Smooth muscle cell (in vitro differentiated cells): ENCODE measurements around the gene ACOXL. TPM values are rescaled to one million over a fixed set of nuclear protein-coding genes. Genes with fewer than 3 reads are reported as not detected.

Source experiments
- DNase-seq: peaks from one replicate; lab custom pipeline; 2025; ENCODE audit not compliant: unreplicated experiment; lab: John Stamatoyannopoulos, UW
- H2AFZ ChIP-seq: fragments of 200-600 bp; sonication (generic); 2 replicates; pipeline ENCODE4 v1.6.0; 2016; ENCODE audit warnings: antibody characterized with exemption, low read depth, mild to moderate bottlenecking
- H3F3A ChIP-seq: fragments of 200-600 bp; sonication (generic); 2 replicates; pipeline ENCODE4 v1.6.0; 2017; ENCODE audit warnings: antibody characterized with exemption, low read depth
- H3K27ac ChIP-seq: fragments of 200-600 bp; sonication (generic); 2 replicates; pipeline ENCODE4 v1.5.1; 2016; ENCODE audit warnings: low read depth, mild to moderate bottlenecking
- H3K27me3 ChIP-seq: fragments of 200-600 bp; sonication (generic); 2 replicates; pipeline ENCODE4 v1.6.1; 2016; ENCODE audit warnings: low read depth, mild to moderate bottlenecking
- H3K36me3 ChIP-seq: fragments of 200-600 bp; sonication (generic); 2 replicates; pipeline ENCODE4 v1.5.1; 2016; ENCODE audit warnings: low read depth
- H3K4me1 ChIP-seq: fragments of 200-600 bp; sonication (generic); 2 replicates; pipeline ENCODE4 v1.5.1; 2016; ENCODE audit warnings: low read depth
- H3K4me2 ChIP-seq: fragments of 200-600 bp; sonication (generic); 2 replicates; pipeline ENCODE4 v1.6.0; 2016; ENCODE audit warnings: mild to moderate bottlenecking
- H3K4me3 ChIP-seq: fragments of 200-600 bp; sonication (generic); 2 replicates; pipeline ENCODE4 v1.5.1; 2016; ENCODE audit warnings: mild to moderate bottlenecking
- H3K79me2 ChIP-seq: fragments of 200-600 bp; sonication (generic); 2 replicates; pipeline ENCODE4 v1.6.0; 2016; ENCODE audit warnings: low read depth, mild to moderate bottlenecking
- H3K9ac ChIP-seq: fragments of 200-600 bp; sonication (generic); 2 replicates; pipeline ENCODE4 v1.6.0; 2016; ENCODE audit warnings: low read depth
- H3K9me3 ChIP-seq: fragments of 200-600 bp; sonication (generic); replicated peaks from 2 replicates; pipeline ENCODE4 v1.5.1; 2016; ENCODE audit warnings: low read depth
- H4K20me1 ChIP-seq: fragments of 200-600 bp; sonication (generic); 2 replicates; pipeline ENCODE4 v1.6.0; 2016; ENCODE audit warnings: low read depth
- WGBS: methylation state at CpG from one replicate; pipeline ENCODE4 v1.1.7; 2016; ENCODE audit warnings: low lambda C conversion rate; 5-methylcytosine and 5-hydroxymethylcytosine counted together
- polyA plus RNA-seq: library from polyadenylated mRNA; unstranded; fragments of >200 nt; fragmentation: Nextera tagmentation; extraction: Ambion mirVana; gene quantifications from 2 replicates; pipeline ENCODE4 v1.2.1, GENCODE V29; 2016
- total RNA-seq: library from RNA; depleted of rRNA; stranded (reverse); fragments of >200 nt; gene quantifications from 2 replicates; pipeline ENCODE4 v1.2.3, GENCODE V29; 2014
- TF ChIP-seq, protein P1 (sequence below): fragments of 200-600 bp; sonication (generic); IDR thresholded peaks from 2 replicates; pipeline ENCODE4 v1.5.1; 2017; ENCODE audit warnings: borderline replicate concordance, mild to moderate bottlenecking, antibody characterized with exemption; ENCODE audit not compliant: insufficient read depth, poor library complexity, severe bottlenecking

The ACOXL gene
- total and polyA plus RNA-seq, 2 experiments from 2014 or later = not detected

DNA sequence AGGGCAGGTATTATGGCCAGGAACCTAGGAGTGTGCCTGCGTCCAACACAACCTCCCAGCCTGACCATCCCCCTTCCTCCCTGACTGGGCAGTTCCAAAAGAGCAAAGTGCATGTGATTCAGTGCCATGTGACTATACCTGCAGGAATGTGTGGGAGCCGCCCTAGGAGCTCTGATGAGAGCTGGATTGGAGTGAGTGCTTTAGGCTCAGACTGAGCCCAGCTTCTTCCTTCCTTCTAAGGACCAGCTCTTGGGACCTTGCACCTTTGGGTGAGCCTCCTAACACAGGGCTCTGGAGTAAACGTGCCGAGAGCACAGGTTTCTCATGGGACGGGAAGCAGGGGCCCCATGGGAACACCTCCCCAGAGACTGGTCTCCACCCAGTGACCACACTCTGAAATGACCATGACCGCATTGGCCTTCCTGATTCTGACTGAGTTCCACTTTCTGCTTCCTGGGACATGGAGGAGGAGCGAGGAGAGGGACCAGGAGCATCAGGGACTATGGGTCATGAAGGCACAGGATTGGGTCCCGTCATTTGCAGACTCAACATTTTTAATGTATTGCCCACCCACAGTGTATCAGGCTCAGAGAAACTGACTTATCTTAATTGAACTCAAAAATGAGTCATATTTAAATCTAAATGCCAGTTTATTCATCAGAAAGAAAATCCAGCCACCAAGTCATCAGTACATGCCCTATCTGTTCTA is 300.5 kb downstream of the ACOXL start:
- H3K36me3 ChIP-seq = no peaks in the 10 kb centered on the region
- H3K27me3 ChIP-seq = peaks cover 11% of the 10 kb centered on the region
- no peaks in the 10 kb centered on the region for H3F3A ChIP-seq
- H3K4me2 ChIP-seq = no peak overlapping the region
- no peak overlapping the region for H2AFZ ChIP-seq
- H3K4me3 ChIP-seq = no peak overlapping the region
- H4K20me1 ChIP-seq = no peaks in the 10 kb centered on the region
- H3K4me1 ChIP-seq = no peaks in the 10 kb centered on the region
- DNase-seq = no peak
- TF ChIP-seq, protein P1, sequence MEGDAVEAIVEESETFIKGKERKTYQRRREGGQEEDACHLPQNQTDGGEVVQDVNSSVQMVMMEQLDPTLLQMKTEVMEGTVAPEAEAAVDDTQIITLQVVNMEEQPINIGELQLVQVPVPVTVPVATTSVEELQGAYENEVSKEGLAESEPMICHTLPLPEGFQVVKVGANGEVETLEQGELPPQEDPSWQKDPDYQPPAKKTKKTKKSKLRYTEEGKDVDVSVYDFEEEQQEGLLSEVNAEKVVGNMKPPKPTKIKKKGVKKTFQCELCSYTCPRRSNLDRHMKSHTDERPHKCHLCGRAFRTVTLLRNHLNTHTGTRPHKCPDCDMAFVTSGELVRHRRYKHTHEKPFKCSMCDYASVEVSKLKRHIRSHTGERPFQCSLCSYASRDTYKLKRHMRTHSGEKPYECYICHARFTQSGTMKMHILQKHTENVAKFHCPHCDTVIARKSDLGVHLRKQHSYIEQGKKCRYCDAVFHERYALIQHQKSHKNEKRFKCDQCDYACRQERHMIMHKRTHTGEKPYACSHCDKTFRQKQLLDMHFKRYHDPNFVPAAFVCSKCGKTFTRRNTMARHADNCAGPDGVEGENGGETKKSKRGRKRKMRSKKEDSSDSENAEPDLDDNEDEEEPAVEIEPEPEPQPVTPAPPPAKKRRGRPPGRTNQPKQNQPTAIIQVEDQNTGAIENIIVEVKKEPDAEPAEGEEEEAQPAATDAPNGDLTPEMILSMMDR = no peak
- no peak overlapping the region for H3K9ac ChIP-seq
- no peaks in the 10 kb centered on the region for H3K79me2 ChIP-seq
- WGBS = 91% methylated on average over 8 of the region's 8 CpGs
- H3K9me3 ChIP-seq = no peaks in the 10 kb centered on the region
- no peak overlapping the region for H3K27ac ChIP-seq

DNA sequence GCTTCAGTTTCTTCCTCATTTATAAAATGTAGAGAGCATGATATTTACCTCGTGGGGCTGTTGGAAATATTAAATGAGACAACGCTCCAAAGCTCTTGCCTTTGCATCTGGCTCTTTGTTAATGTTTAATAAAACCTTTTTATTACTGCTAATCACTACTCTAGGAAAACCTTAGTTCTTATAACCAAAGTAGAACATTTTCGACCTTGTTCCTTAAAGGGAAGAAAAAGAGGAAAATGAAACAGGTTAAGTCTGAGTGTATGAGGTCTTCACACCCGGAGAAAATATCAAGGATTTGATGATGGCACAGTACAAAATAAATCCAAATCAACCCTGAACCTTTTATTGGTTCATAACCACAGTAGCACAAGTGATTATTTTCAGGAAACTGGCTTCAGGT is 301.8 kb downstream of the ACOXL start:
- no peak overlapping the region for H3K27ac ChIP-seq
- TF ChIP-seq, protein P1 = no peak
- H3K9ac ChIP-seq = no peak overlapping the region
- H3K4me1 ChIP-seq = no peaks in the 10 kb centered on the region
- no peak overlapping the region for H2AFZ ChIP-seq
- H3K27me3 ChIP-seq = peaks cover 17% of the 10 kb centered on the region
- no peak overlapping the region for H3K4me2 ChIP-seq
- H3K79me2 ChIP-seq = no peaks in the 10 kb centered on the region
- H3K36me3 ChIP-seq = no peaks in the 10 kb centered on the region
- no peak overlapping the region for H3K4me3 ChIP-seq
- DNase-seq = no peak
- H3F3A ChIP-seq = no peaks in the 10 kb centered on the region
- 93% methylated on average over 4 of the region's 4 CpGs for WGBS
- H4K20me1 ChIP-seq = no peaks in the 10 kb centered on the region
- H3K9me3 ChIP-seq = no peaks in the 10 kb centered on the region

DNA sequence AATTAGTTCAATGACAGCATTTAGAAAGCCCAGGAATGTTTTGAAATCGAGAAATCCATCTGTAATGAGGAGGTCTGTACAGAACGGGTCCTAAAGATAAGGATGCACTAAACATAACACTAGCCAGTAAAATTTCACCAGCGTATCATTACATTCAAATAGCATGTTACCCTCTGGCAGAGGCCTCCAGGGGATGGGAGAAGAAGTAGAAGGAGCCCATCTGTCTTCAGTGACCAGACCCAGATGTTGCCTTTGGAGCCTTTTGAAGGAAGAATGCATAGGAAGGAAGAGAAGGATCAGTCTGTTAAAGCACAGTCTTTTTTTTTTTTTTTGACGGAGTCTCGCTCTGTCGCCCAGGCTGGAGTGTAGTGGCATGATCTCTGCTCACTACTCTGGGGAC is 302.2 kb downstream of the ACOXL start:
- Histone ChIP-seq H3F3A (no peaks in the 10 kb centered on the region), H2AFZ (no peak overlapping the region), H3K4me3 (no peak overlapping the region), H3K4me2 (no peak overlapping the region), H3K9ac (no peak overlapping the region), H3K36me3 (no peaks in the 10 kb centered on the region), H4K20me1 (no peaks in the 10 kb centered on the region), H3K4me1 (no peaks in the 10 kb centered on the region), H3K79me2 (no peaks in the 10 kb centered on the region), H3K27me3 (peaks cover 17% of the 10 kb centered on the region), H3K9me3 (no peaks in the 10 kb centered on the region), H3K27ac (no peak overlapping the region)
- no peak for DNase-seq
- TF ChIP-seq, protein P1 = no peak
- 63% methylated on average over 6 of the region's 6 CpGs for WGBS

DNA sequence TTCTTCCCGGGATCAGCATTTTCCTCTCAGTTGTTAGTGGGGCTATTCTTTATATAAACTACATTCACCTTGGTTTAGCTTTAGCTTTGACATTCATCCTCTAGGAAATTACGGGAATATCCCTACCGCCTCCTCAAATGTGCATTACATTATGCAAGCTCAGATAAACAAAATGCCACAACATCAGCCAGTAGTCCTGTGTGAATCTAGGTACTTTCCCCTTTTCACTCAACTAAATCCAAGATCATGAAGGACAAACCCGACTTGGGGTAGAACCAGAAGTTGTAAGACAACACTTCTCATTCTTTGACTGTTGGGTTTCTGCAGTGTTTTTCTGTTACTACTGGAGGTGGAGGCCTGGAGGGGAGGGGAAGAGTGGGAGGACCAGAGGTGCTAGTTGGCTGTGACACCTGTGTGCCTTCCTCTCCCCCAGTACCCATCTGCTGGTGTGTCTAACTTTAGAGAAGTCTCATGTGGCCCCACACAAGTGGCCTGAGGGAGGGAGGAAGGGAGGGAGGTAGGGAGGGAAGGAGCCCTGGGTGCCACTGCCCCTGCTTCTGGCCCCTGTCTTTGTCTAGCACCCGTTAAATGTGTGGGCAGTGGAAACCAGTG is 303.6 kb downstream of the ACOXL start:
- WGBS = 92% methylated on average over 5 of the region's 5 CpGs
- no peak for DNase-seq
- Histone ChIP-seq H3K36me3 (no peaks in the 10 kb centered on the region), H3K4me2 (no peak overlapping the region), H2AFZ (no peak overlapping the region), H3K27ac (no peak overlapping the region), H3K9ac (no peak overlapping the region), H3K4me1 (no peaks in the 10 kb centered on the region), H3F3A (no peaks in the 10 kb centered on the region), H4K20me1 (no peaks in the 10 kb centered on the region), H3K4me3 (no peak overlapping the region), H3K79me2 (no peaks in the 10 kb centered on the region), H3K9me3 (no peaks in the 10 kb centered on the region), H3K27me3 (peaks cover 17% of the 10 kb centered on the region)
- TF ChIP-seq, protein P1 = no peak
